NCI-H2081 treated with DMSO at 0.1 percent for 48 hours (cell line): ENCODE measurements around the gene SAG.
"Not testable (repeated sequence)": the region's sequence is repeated elsewhere in the genome, so short reads cannot be mapped to it uniquely, and the experiment has no call there.

Source experiments
- DNase-seq: peaks from one replicate; lab custom pipeline; 2025; lab: John Stamatoyannopoulos, UW

Gene SAG

GRCh38 chr2:233356546-233357308, 49.1 kb downstream of the SAG start:
- DNase-seq, result no peak

GRCh38 chr2:233358335-233358734, 50.7 kb downstream of the SAG start:
- DNase-seq, result no peak

GRCh38 chr2:233358947-233359346, 51.3 kb downstream of the SAG start:
- DNase-seq, result no peak

- DNase-seq, result no peak
Observed at GRCh38 chr2:233359823-233360222, 52.2 kb downstream of the SAG start.

GRCh38 chr2:233360771-233361176, 53.2 kb downstream of the SAG start:
- DNase-seq, result no peak

GRCh38 chr2:233361297-233361696, 53.7 kb downstream of the SAG start:
- DNase-seq, result no peak

- no peak for DNase-seq
Observed at GRCh38 chr2:233362742-233363141, 55.1 kb downstream of the SAG start.

- no peak for DNase-seq
Observed at GRCh38 chr2:233363744-233364235, 56.2 kb downstream of the SAG start.

GRCh38 chr2:233365861-233366520, 58.4 kb downstream of the SAG start:
- DNase-seq, result no peak

- no peak for DNase-seq
Observed at GRCh38 chr2:233367586-233367985, 60.0 kb downstream of the SAG start.

GRCh38 chr2:233368756-233369155, 61.1 kb downstream of the SAG start:
- no peak for DNase-seq

- no peak for DNase-seq
Observed at GRCh38 chr2:233369462-233369861, 61.8 kb downstream of the SAG start.

GRCh38 chr2:233369897-233370685, 62.5 kb downstream of the SAG start:
- no peak for DNase-seq

- no peak for DNase-seq
Observed at GRCh38 chr2:233371641-233372040, 64.0 kb downstream of the SAG start.

- DNase-seq, result no peak
Observed at GRCh38 chr2:233372855-233373254, 65.2 kb downstream of the SAG start.

- DNase-seq, result no peak
Observed at GRCh38 chr2:233373316-233373715, 65.7 kb downstream of the SAG start.

- not testable (repeated sequence) for DNase-seq
Observed at GRCh38 chr2:233374776-233375175, 67.2 kb downstream of the SAG start.

- no peak for DNase-seq
Observed at GRCh38 chr2:233375490-233376314, 68.1 kb downstream of the SAG start.

- DNase-seq, result no peak
Observed at GRCh38 chr2:233379034-233379433, 71.4 kb downstream of the SAG start.

GRCh38 chr2:233379441-233379840, 71.8 kb downstream of the SAG start:
- no peak for DNase-seq

- no peak for DNase-seq
Observed at GRCh38 chr2:233380132-233380895, 72.7 kb downstream of the SAG start.
